Measurements from ENCODE around the gene SLC6A6.

SLC6A6 gene

DNA sequence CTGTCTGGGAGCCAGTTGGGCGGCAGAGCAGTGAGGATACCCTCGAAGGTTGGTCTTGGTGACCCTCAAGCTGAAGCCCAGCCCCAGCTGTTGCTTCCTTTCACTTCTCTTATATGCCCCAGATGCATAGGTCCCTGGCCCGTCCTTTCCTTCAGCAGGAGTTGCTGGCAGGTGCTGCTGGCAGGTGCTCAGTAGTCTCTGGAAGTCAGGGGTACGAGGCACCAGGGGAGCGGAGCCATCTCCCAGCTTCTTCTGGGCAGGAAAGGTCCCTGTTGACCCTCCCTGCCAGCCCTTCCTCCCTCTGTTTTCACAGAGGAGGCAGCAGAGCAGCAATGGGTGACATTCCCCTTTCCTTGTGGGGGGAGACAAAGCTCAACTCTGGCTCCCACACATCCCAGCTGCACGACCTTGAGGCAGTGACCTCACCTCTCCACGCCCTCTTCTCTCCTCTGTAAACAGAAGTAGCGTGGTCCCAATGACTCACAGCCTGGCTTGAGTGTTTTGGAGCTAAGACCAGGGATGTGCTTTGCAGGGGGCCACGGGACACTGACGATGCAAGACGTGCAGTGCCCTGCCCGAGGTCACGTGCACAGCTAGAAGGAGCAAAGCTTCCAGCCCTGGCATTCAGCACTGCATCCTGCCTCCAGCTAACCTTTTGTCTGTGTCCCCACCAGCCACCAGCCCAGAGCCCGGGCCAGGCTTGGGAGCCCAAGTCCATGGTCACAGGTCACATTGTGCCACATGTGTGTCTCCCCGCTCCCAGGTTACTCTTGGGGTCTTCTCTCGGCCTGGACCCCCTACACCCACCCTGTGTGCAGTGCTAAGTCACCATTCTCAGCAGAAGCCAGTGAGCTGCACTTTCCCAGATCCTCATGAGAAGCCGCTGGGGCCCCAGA, 49.7 kb downstream of the SLC6A6 start:
- Histone ChIP-seq H3K4ac (ENCODE audit: low read depth, low read length) (no peak overlapping the region), H3K27me3 (ENCODE audit: insufficient read depth, low read length) (no peaks in the 10 kb centered on the region), H3K9ac (ENCODE audit: low read length) (no peak overlapping the region), H3K4me1 (ENCODE audit: control insufficient read depth in 1 of 2, insufficient read depth in 2 of 2, low read length in 2 of 2) (peaks cover 0 to 8% of the 10 kb centered on the region in 2 experiments), H3K4me2 (ENCODE audit: low read length) (no peak overlapping the region), H3K27ac (ENCODE audit: low read depth, low read length) (no peak overlapping the region), H2BK5ac (ENCODE audit: low read depth, low read length, poor library complexity) (no peak overlapping the region), H3K14ac (ENCODE audit: low read length) (no peak overlapping the region), H3K23ac (ENCODE audit: low read length) (no peak overlapping the region), H2AFZ (ENCODE audit: insufficient read depth, low read length, poor library complexity) (no peak overlapping the region), H2AK5ac (ENCODE audit: low read length) (no peak overlapping the region), H4K91ac (ENCODE audit: low read depth, low read length) (no peak overlapping the region), H3K79me2 (ENCODE audit: control insufficient read depth, insufficient read depth, low read length, poor library complexity) (no peaks in the 10 kb centered on the region), H3K9me3 (ENCODE audit: insufficient read depth, low read depth, low read length) (no peaks in the 10 kb centered on the region), H2BK12ac (ENCODE audit: low read length) (no peak overlapping the region), H3K79me1 (ENCODE audit: low read length) (no peaks in the 10 kb centered on the region), H2BK120ac (ENCODE audit: insufficient read depth, low read length, poor library complexity) (no peak overlapping the region), H4K8ac (ENCODE audit: low read depth, low read length) (no peak overlapping the region), H3K18ac (ENCODE audit: low read length) (no peak overlapping the region), H3K4me3 (ENCODE audit: low read depth, low read length) (no peak overlapping the region), H3K36me3 (ENCODE audit: control insufficient read depth in 1 of 2, insufficient read depth in 2 of 2, low read length in 2 of 2) (peaks cover 75 to 86% of the 10 kb centered on the region in 2 experiments), H4K12ac (ENCODE audit: low read depth, low read length) (no peak overlapping the region)
- no CpG with 5 or more reads among the region's 17 CpGs for WGBS (ENCODE audit: extremely low coverage, insufficient coverage, insufficient read length)
- DNase-seq = no peak

DNA sequence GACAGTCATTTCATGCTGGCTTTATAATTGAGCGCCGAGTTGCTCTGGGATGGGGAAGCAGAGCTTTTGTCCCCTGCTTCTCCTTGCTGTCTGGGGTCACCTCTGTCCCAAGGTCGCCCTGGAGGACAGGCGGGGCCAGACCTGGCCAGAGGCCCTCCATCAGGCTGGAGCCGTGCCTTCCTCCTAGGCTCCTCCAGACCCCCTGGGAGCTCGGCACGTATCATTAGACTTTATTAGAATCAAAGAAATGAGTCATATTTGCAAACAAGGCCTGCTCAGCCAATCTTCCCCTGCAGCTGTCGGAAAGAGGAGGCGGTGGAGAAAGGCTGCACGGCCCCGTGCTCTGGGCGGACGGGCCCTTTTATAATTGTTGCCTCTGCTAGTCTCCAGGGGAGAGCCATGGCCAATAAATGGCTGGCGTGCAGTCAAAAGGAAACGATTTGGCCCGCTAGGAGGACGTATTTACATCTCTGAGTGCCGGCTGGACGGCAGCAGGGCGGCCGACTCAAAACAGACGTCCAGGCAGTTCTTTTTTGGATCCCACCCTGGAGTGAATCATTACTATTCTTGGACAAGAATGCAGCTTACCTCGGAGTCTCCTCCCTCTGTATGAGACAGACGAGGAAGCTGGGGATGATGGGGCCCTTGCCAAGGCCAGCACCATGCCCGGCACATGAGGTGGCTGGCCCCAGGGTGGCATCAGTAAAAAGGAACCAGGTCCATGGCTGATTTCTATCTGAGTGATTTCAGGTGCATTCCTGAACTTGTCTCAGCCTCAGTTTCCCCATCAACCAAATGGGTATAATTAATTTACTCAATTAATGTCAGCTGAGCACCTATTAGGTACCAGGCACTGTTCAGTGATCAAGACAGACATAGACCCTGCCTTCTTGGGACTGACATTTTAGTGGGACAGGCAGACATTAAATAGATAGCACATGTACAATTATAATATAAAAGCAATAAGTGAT, 50.6 kb downstream of the SLC6A6 start:
- Histone ChIP-seq H3K14ac (ENCODE audit: low read length) (no peak overlapping the region), H3K79me1 (ENCODE audit: low read length) (no peaks in the 10 kb centered on the region)

DNA sequence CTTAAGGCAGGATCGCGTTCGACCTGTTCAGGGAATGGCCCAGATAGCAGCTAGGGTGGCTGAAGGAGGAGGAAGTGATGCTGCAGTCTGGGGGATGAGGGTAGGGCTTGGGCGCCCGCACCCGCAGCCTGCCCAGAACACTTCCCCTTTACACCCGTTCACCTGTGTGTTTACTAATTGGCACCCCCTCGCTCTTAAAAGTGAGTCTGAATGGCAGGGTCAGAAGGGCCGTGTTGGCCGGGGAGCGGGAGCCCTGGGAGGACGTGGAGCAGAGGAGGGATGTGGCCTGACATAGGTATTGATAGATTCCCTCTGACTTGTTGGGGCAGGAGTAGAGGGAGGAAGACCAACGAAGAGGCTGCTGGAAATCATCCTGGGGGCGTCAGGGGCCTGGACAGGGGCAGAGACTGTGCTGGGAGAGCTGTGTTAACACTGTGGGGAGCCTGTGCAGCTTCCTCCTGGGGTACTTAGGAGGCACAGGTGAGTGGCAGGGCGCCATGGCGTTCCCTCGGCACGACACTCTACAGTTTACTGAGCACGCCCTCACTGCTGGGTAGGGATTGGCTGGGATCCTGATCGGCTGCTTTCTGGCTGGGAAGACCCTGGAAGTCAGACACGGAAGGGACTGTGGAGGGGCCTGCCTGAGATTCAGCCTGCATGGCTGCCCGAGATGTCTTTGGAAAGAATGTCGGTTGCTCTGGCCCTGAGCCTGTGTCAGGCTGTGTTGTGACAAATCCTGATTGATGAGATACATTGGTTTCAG, 51.7 kb downstream of the SLC6A6 start:
- Histone ChIP-seq H2AFZ (ENCODE audit: insufficient read depth, low read length, poor library complexity) (no peak overlapping the region), H3K18ac (ENCODE audit: low read length) (no peak overlapping the region), H3K4me1 (ENCODE audit: control insufficient read depth in 1 of 2, insufficient read depth in 2 of 2, low read length in 2 of 2) (peaks cover 0 to 8% of the 10 kb centered on the region in 2 experiments), H4K91ac (ENCODE audit: low read depth, low read length) (no peak overlapping the region), H3K27me3 (ENCODE audit: insufficient read depth, low read length) (no peaks in the 10 kb centered on the region), H3K9me3 (ENCODE audit: insufficient read depth, low read depth, low read length) (no peaks in the 10 kb centered on the region), H4K8ac (ENCODE audit: low read depth, low read length) (no peak overlapping the region), H3K79me2 (ENCODE audit: control insufficient read depth, insufficient read depth, low read length, poor library complexity) (no peaks in the 10 kb centered on the region), H3K36me3 (ENCODE audit: control insufficient read depth in 1 of 2, insufficient read depth in 2 of 2, low read length in 2 of 2) (peaks cover 73 to 78% of the 10 kb centered on the region in 2 experiments), H4K12ac (ENCODE audit: low read depth, low read length) (no peak overlapping the region), H2BK120ac (ENCODE audit: insufficient read depth, low read length, poor library complexity) (no peak overlapping the region), H2AK5ac (ENCODE audit: low read length) (no peak overlapping the region), H3K4me3 (ENCODE audit: low read depth, low read length) (no peak overlapping the region), H3K23ac (ENCODE audit: low read length) (no peak overlapping the region), H3K27ac (ENCODE audit: low read depth, low read length) (no peak overlapping the region), H2BK5ac (ENCODE audit: low read depth, low read length, poor library complexity) (no peak overlapping the region), H3K9ac (ENCODE audit: low read length) (no peak overlapping the region), H3K14ac (ENCODE audit: low read length) (no peak overlapping the region), H3K4me2 (ENCODE audit: low read length) (no peak overlapping the region), H2BK12ac (ENCODE audit: low read length) (no peak overlapping the region), H3K79me1 (ENCODE audit: low read length) (no peaks in the 10 kb centered on the region), H3K4ac (ENCODE audit: low read depth, low read length) (no peak overlapping the region)
- no CpG with 5 or more reads among the region's 23 CpGs for WGBS (ENCODE audit: extremely low coverage, insufficient coverage, insufficient read length)
- no peak for DNase-seq

More for the DNA sequence above, 50.6 kb downstream of the SLC6A6 start:
- Histone ChIP-seq H3K18ac (ENCODE audit: low read length) (no peak overlapping the region), H4K8ac (ENCODE audit: low read depth, low read length) (no peak overlapping the region), H3K27me3 (ENCODE audit: insufficient read depth, low read length) (no peaks in the 10 kb centered on the region), H3K79me2 (ENCODE audit: control insufficient read depth, insufficient read depth, low read length, poor library complexity) (no peaks in the 10 kb centered on the region), H3K36me3 (ENCODE audit: control insufficient read depth in 1 of 2, insufficient read depth in 2 of 2, low read length in 2 of 2) (peaks cover 74 to 83% of the 10 kb centered on the region in 2 experiments), H3K23ac (ENCODE audit: low read length) (no peak overlapping the region), H3K4me3 (ENCODE audit: low read depth, low read length) (no peak overlapping the region), H2BK5ac (ENCODE audit: low read depth, low read length, poor library complexity) (no peak overlapping the region), H3K27ac (ENCODE audit: low read depth, low read length) (no peak overlapping the region), H2BK120ac (ENCODE audit: insufficient read depth, low read length, poor library complexity) (no peak overlapping the region), H3K4ac (ENCODE audit: low read depth, low read length) (no peak overlapping the region), H3K4me1 (ENCODE audit: control insufficient read depth in 1 of 2, insufficient read depth in 2 of 2, low read length in 2 of 2) (peaks cover 0 to 8% of the 10 kb centered on the region in 2 experiments), H3K9me3 (ENCODE audit: insufficient read depth, low read depth, low read length) (no peaks in the 10 kb centered on the region), H3K4me2 (ENCODE audit: low read length) (no peak overlapping the region), H4K91ac (ENCODE audit: low read depth, low read length) (no peak overlapping the region), H2AK5ac (ENCODE audit: low read length) (no peak overlapping the region), H4K12ac (ENCODE audit: low read depth, low read length) (no peak overlapping the region), H2BK12ac (ENCODE audit: low read length) (no peak overlapping the region), H2AFZ (ENCODE audit: insufficient read depth, low read length, poor library complexity) (no peak overlapping the region), H3K9ac (ENCODE audit: low read length) (no peak overlapping the region)
- DNase-seq = no peak
- no CpG with 5 or more reads among the region's 25 CpGs for WGBS (ENCODE audit: extremely low coverage, insufficient coverage, insufficient read length)
